GF-D8 (cell line): ENCODE data around the gene ZDHHC12.
"Not testable (repeated sequence)": the region's sequence is repeated elsewhere in the genome, so short reads cannot be mapped to it uniquely, and the experiment has no call there.

Experiments used
- DNase-seq: peaks from one replicate; lab custom pipeline; 2025; lab: John Stamatoyannopoulos, UW

ZDHHC12 gene

GRCh38 chr9:128707446-128707845 is 16.5 kb downstream of the ZDHHC12 start:
- DNase-seq = no peak

GRCh38 chr9:128706671-128707381 is 17.1 kb downstream of the ZDHHC12 start:
- DNase-seq = no peak

- DNase-seq = no peak
These were observed 17.9 kb downstream of the ZDHHC12 start for GRCh38 chr9:128706045-128706444.

GRCh38 chr9:128705051-128705965 is 18.6 kb downstream of the ZDHHC12 start:
- no peak for DNase-seq

- no peak for DNase-seq
These were observed 19.6 kb downstream of the ZDHHC12 start for GRCh38 chr9:128704356-128704670.

- DNase-seq = no peak
These were observed 20.1 kb downstream of the ZDHHC12 start for GRCh38 chr9:128703616-128704355.

GRCh38 chr9:128702949-128703615 is 20.8 kb downstream of the ZDHHC12 start:
- no peak for DNase-seq

- peak; percentile 45 for DNase-seq
These were observed 21.4 kb downstream of the ZDHHC12 start, which contains the start of gene PKN3 for GRCh38 chr9:128702445-128702948. Gene PKN3, plus strand, starts transcription at chr9:128702503. Its CDS starts 413 bp downstream, at chr9:128702916.

- no peak for DNase-seq
These were observed 22.6 kb downstream of the ZDHHC12 start for GRCh38 chr9:128701227-128701854.

- DNase-seq = not testable (repeated sequence)
These were observed 24.7 kb downstream of the ZDHHC12 start for GRCh38 chr9:128699096-128699795.

- DNase-seq = no peak
These were observed 26.8 kb downstream of the ZDHHC12 start for GRCh38 chr9:128696923-128697707.

- no peak for DNase-seq
These were observed 29.6 kb downstream of the ZDHHC12 start for GRCh38 chr9:128694344-128694743.

GRCh38 chr9:128693738-128694137 is 30.2 kb downstream of the ZDHHC12 start:
- not testable (repeated sequence) for DNase-seq

- no peak for DNase-seq
These were observed 33.3 kb downstream of the ZDHHC12 start for GRCh38 chr9:128690684-128691034.

GRCh38 chr9:128689820-128690683 is 33.9 kb downstream of the ZDHHC12 start:
- no peak for DNase-seq

- DNase-seq = no peak
These were observed 34.6 kb downstream of the ZDHHC12 start for GRCh38 chr9:128689293-128689774.

GRCh38 chr9:128688501-128689292 is 35.2 kb downstream of the ZDHHC12 start, which contains the start of gene SET:
Gene SET, plus strand, starts transcription at chr9:128689222. Its CDS starts 361 bp downstream, at chr9:128689583.
- peak; percentile 83 for DNase-seq

GRCh38 chr9:128687453-128687852 is 36.5 kb downstream of the ZDHHC12 start:
- no peak for DNase-seq
